HG02588 (cell line): Measurements from ENCODE around the gene PSMD12.
"Not testable (repeated sequence)": the region's sequence is repeated elsewhere in the genome, so short reads cannot be mapped to it uniquely, and the experiment has no call there.

ENCODE experiments used
- ATAC-seq: cut with Tn5 transposase; IDR thresholded peaks from one replicate; pipeline ENCODE4 v1.9.1; 2021; ENCODE audit warnings: mild to moderate bottlenecking, moderate library complexity; ENCODE audit not compliant: unreplicated experiment

Gene PSMD12

DNA sequence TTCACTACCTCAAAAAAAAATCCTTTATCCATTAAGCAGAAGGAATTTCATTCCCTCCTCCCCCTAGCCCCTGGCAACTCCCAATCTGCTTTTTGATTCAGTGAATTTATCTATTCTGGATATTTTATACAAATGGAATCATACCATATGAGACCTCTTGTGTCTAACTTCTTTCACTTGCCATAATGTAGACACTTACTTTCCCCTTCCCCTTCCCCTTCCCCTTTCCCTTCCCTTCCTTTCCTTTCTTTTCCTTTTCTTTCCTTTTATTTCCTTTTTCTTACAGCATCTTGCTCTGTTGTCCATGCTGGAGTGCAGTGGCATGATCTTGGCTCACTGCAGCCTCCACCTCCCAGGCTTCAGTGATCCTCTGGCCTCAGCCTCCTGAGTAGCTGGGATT is 50.5 kb downstream of the PSMD12 start:
- no peak for ATAC-seq

DNA sequence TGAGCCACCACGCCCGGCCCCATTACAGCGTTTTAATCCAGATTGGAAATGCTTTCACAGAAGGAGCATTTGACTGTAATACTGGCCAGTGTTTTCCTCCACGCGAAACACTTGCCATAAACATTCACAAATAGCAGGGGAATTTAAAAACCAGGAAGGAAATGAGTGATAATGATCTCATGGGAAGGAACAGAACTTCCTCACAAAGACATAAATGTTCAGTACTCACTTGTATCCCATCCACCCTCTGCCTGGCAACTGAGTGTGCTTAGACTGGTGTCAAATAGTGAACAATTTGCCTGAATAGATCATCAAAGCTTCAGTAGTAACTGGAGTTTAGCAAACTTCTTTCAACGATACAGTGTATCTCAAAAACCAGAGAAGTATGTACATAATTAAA is 54.1 kb downstream of the PSMD12 start:
- no peak for ATAC-seq

DNA sequence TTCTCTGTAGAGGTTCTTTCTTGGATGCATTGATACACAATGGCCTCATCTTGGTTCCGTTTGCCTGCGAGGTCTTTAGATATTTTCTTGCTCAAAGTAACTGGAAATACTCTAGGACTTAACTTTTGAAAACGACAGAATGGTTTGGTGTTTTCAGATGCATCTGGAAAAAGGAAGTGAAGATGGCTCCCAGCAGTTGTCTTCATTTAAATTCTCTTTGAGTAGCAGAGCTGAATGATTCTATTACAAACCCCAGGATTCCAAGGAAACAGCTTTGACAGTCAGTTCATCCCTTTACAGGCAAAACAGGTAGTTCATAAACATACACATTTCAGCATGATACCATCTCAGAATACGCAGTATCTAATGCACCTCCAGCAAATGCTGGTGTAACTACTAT is 54.8 kb downstream of the PSMD12 start:
- no peak for ATAC-seq

DNA sequence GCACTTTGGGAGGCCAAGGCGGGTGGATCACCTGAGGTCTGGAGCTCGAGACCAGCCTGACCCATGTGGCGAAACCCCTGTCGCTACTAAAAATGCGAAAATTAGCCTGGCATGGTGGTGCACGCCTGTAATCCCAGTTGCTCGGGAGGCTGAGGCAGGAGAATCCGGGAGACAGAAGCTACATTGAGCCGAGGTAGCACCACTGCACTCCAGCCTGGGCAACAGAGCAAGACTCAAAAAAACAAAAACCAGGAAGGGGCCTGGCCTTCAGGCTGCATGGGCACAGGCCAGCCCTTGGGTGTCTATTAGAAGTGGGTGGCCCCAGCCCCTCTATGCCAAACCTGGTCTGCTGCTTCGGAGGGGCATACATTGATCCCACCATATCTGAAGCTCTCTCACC is 56.0 kb downstream of the PSMD12 start:
- ATAC-seq = no peak

DNA sequence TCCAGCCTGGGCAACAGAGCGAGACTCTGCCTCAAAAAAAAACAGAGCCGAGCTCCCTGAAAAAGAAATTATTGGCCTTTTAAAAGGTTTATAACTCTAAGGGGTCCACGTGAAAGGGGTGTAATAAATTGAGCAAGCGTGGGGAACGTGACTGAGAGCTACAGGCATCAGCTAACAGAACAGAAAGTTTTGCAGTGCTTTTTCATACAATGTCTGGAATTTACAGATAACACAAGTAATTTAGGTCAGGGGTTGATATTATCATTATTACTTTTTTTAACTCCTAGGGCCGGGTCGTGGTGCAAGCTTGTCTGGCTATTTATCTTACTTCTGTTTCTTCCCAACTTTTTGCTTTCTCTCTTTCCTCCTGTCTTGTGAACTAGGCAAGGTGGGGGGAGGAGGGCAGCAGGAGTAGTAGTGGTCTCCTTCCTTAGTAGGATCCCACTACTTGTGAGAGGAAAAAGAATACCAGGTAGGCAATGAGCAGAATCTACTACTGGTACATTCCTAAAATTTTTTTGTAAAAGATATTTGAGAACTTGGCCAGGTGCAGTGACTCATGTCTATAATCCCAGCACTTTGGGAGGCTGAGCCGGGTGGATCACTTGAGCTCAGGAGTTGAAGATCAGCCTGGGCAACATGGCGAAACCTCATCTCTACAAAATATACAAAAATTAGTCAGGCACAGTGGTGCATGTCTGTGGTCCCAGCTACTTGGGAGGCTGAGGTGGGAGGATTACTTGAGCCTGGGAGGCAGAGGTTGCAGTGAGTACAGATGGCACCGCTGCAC is 60.7 kb downstream of the PSMD12 start:
- not testable (repeated sequence) for ATAC-seq

DNA sequence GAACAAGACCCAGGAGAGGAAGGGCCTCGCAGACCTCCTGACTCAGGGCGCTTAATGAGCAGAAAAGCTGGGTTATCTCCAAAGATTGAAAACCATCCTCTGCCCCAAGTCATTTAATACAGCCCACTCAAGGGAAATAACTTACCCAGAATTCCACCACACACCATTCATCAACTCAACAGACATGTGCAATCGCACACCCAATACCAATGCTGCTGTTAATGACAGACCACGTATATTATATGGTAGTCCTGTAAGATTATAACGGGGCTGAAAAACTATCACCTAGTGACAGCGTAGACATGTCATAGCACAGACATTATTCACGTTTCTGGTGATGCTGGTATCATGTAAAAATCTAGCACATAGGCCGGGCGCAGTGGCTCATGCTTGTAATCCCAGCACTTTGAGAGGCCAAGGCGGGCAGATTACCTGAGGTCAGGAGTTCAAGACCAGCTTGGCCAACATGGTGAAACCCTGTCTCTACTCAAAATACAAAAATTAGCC is 68.9 kb downstream of the PSMD12 start:
- no peak for ATAC-seq

DNA sequence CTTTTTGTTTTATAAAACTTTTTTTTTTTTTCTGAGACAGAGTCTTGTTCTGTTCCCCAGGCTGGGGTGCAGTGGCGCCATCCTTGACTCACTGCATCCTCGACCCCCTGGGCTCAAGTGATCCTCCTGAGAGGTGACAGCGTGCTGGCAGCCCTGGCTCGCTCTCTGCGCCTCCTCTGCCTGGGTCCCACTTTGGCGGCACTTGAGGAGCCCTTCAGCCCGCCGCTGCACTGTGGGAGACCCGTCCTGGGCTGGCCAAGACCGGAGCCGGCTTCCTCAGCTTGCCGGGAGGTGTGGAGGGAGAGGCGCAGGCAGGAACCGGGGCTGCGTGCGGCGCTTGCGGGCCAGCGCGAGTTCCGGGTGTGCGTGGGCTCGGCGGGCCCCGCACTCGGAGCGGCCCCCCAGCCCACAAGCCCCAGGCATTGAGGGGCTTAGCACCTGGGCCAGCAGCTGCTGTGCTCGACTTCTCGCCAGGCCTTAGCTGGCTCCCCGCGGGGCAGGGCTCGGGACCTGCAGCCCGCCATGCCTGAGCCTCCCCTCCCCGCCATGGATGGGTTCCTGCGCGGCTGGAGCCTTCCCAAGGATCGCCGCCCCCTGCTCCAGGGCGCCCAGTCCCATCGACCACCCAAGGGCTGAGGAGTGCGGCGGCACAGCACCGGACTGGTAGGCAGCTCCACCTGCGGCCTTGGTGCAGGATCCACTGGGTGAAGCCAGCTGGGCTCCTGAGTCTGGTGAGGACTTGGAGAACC is 71.8 kb downstream of the PSMD12 start:
- no peak for ATAC-seq

DNA sequence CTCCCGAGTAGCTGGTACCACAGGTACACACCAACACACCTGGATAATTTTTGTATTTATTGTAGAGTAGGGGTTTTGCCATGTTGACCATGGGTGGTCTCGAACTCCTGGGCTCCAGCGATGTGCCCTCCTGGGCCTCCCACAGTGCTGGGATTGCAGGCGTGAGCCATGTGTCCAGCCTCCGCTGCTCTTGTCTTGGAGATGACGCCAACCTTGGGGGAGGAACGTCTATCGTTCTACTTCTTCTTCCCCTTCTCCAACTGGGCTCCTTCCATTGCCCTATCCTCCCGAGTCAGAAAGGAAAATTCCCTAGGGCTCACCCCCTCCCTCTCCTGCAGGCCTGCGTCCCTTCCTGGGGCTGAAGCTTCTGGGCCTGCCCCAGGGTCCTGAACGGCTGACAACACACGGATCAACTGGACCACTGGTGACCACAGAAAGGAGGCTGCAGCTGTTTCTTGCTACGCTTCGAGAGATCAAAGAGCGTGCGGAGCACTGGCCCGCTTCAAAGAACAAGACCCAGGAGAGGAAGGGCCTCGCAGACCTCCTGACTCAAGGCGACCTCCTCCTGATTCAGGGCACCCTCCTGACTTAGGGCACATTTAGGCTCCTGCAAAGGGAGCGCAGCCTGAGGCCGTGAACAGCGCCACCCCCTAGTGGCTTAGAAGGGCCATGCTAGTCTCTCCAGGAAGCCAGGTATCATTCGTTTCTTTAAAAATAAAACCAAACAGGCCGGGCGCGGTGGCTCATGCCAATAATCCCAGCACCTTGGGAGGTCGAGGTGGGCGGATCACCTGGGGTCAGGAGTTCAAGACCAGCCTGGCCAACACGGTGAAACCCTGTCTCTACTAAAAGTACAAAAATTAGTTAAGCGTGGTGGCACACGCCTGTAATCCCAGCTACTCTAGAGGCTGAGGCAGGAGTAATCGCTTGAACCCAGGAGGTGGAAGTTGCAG is 72.8 kb downstream of the PSMD12 start:
- ATAC-seq = no peak

DNA sequence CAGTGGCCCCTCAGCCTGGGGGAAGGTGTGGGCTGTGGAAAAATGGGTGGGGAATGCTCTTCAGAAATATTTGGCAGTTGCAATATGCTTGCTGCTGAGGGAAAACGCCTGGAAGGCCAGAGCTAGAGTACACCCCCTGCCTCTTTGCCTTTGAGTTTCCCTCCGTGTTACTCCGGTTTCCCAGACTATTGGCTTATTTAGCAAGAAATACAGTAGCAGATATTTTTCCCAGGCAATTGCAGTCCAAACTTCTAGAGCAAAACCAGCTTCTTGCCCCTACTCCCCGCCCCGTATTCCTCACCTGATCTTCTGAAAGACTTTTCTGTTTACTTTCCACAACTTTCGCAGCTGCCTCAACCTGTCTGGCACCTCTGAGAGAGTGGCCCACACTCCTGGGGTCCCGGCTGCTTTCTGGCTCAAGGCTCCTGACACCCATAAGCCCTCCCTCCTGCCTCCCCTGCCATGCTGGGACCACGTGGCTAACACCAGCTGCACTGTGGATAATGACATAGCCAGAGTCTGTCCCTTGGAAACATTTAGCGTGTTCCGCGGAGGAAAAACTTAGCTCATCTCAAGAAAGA is 75.6 kb downstream of the PSMD12 start:
- no peak for ATAC-seq

DNA sequence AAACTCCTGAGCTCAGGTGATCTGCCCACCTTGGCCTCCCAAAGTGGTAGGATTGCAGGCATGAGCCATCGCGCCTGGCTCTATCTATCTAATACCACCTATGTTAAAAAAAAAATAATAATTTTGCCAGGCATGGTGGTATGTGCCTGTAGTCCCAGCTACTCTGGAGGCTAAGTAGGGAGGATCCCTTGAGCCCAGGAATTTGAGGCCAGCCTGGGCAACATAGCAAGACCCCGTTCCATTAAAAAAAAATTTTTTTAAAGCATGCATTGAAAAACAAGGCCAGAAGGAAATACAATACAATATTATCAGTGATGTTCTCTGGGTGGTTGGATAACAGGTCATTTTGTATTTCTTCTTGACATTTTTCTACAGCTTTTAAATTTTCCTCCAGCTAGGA is 76.1 kb downstream of the PSMD12 start:
- no peak for ATAC-seq

DNA sequence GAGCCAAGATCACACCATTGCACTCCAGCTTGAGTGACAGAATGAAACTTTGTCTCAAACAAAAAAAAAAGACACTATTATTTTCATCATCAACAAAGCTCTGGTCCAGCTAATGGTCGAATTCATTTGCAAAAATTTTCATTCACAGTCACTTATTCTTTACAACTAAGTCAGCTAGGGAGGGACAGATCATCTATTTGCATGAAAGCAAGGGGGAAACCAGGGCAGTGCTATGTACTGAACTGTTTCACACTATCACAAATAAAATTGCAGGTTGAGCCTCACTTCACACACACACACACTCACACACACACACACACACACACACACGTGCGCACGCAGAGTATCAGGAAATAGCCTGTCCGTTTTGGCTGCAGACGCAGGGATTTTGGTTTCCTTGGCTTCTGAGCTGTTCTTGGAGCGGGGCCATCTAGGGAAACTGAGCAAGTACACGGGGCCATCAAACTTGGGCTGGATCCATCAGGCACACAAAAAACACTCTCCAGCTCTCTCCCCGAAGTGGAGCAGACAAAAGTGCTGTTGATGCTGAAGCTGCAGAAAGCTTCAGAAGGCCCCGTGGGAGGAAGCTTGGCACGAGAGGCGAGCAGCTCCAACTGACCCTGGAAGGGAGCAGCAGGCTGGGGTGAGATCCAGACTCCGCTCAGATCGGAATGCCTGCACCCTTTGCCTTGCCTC is 77.0 kb downstream of the PSMD12 start:
- ATAC-seq = no peak
